Gastrocnemius medialis (tissue), 4 donors: ENCODE data around the gene FGFR4.

ENCODE experiments used
- POLR2A ChIP-seq, 2 donors: fragments of 450-650 bp; IDR thresholded peaks; one replicate each; pipeline ENCODE4 v1.6.1; 2017; ENCODE audit warnings: antibody characterized with exemption in 2 of 2, mild to moderate bottlenecking in 2 of 2, moderate library complexity in 2 of 2
- TF ChIP-seq, protein P1 (sequence below), 5 experiments: fragments of 450-650 bp in 3 of 5; fragments of 200-600 bp in 2 of 5; sonication (generic) in 2 of 5; IDR thresholded peaks in 4 of 5; conservative IDR thresholded peaks in 1 of 5; 1 replicate in 4 of 5; 2 replicates in 1 of 5; pipeline ENCODE4 v1.5.1; 2016 to 2019; ENCODE audit warnings: antibody characterized with exemption in 5 of 5, mild to moderate bottlenecking in 3 of 5, moderate library complexity in 3 of 5

DNA sequence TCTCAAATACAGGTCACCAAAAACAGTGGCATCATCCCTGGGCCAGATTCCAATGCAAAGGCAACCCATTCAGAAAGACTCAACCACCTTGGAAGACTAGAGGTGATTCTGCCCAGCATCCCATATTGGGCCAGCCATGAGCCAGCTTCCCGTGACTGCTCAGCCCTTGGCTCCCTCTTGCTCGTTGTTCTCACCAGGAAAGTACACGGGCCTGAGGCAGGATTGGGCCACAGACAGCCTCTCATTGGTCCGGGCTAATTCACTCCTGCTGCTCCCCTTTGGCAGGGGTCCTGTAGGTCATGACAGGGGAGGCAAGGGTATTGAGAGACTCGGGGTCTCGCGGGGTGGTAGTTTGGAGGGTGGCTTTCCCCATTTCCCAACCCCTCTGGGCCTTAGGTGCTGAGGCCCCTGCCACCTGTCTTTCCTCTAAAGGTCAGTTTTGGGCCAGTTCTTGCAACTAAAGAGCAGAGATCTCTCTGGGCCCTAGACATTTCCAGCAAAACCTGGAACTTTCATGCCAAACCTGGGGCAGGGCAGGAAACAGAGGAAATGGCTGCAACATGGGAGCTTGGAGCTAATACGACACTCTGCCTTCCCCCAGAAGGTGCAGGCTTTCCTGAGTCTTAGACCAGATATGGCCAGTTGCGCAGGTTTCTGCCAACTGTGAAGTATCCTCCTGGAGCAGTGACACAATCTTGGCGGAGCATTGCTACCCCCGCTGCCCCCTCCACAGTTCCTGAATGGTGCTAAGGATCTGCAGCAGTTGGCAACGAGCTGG is 22.0 kb upstream of the FGFR4 start:
- TF ChIP-seq, protein P1, sequence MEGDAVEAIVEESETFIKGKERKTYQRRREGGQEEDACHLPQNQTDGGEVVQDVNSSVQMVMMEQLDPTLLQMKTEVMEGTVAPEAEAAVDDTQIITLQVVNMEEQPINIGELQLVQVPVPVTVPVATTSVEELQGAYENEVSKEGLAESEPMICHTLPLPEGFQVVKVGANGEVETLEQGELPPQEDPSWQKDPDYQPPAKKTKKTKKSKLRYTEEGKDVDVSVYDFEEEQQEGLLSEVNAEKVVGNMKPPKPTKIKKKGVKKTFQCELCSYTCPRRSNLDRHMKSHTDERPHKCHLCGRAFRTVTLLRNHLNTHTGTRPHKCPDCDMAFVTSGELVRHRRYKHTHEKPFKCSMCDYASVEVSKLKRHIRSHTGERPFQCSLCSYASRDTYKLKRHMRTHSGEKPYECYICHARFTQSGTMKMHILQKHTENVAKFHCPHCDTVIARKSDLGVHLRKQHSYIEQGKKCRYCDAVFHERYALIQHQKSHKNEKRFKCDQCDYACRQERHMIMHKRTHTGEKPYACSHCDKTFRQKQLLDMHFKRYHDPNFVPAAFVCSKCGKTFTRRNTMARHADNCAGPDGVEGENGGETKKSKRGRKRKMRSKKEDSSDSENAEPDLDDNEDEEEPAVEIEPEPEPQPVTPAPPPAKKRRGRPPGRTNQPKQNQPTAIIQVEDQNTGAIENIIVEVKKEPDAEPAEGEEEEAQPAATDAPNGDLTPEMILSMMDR (IDR thresholded peaks at IDR 0.05 in 4 of 5, conservative IDR thresholded peaks at IDR 0.05 in 1 of 5): no peak
- TF ChIP-seq POLR2A (IDR thresholded peaks at IDR 0.05): no peak
